ENCODE data around the gene DNAJC17. TPM values are rescaled to one million over a fixed set of nuclear protein-coding genes. Genes with fewer than 3 reads are reported as not detected.
A peak's percentile ranks its signal among the peaks of the same experiment; 100 is the strongest.

DNAJC17 gene
- total and polyA plus RNA-seq, 12 donors = 27.4 to 174 (median 42.6) TPM

GRCh38 chr15:40744815-40745152 is 62.5 kb downstream of the DNAJC17 start:
- Histone ChIP-seq H3K27ac (no peak overlapping the region), H3K36me3 (replicated peaks in 1 of 2) (peaks cover 0 to 62% of the 10 kb centered on the region in 2 donors), H3K27me3 (no peaks in the 10 kb centered on the region), H3K4me3 (no peak overlapping the region), H3K9me3 (replicated peaks in 1 of 3) (no peaks in the 10 kb centered on the region), H3K4me1 (replicated peaks in 1 of 2) (no peaks in the 10 kb centered on the region)
- intact Hi-C loops (cut with DNase I) = no loop called here
- 71 to 77% (median 75%) methylated on average over 4 to 5 of the region's 5 CpGs for WGBS, 4 donors
- TF ChIP-seq CTCF (IDR thresholded peaks at IDR 0.05) = no peak
- no peak for TF ChIP-seq POLR2A (IDR thresholded peaks at IDR 0.05)
- peak in 1 of 7 donors; percentile 42 for DNase-seq

- no peaks in the 10 kb centered on the region for H3K4me1 ChIP-seq (replicated peaks in 1 of 2)
- DNase-seq = peak in 2 of 7 donors; percentile 14 to 47
- 61 to 71% (median 64%) methylated on average over 7 to 12 of the region's 12 CpGs for WGBS, 4 donors
- H3K4me3 ChIP-seq = no peak overlapping the region
- no peaks in the 10 kb centered on the region for H3K27me3 ChIP-seq
- peaks cover 0 to 68% of the 10 kb centered on the region in 2 donors for H3K36me3 ChIP-seq (replicated peaks in 1 of 2)
- TF ChIP-seq POLR2A (IDR thresholded peaks at IDR 0.05) (no peak), CTCF (IDR thresholded peaks at IDR 0.05) (no peak)
- no peak overlapping the region for H3K27ac ChIP-seq
- no peaks in the 10 kb centered on the region for H3K9me3 ChIP-seq (replicated peaks in 1 of 3)
- intact Hi-C loops (cut with DNase I) = no loop called here
Observed at GRCh38 chr15:40743921-40744814, 63.1 kb downstream of the DNAJC17 start.

- WGBS, 4 donors = 71 to 82% (median 80%) methylated on average over 2 of the region's 2 CpGs
- Histone ChIP-seq H3K36me3 (replicated peaks in 1 of 2) (peaks cover 0 to 68% of the 10 kb centered on the region in 2 donors), H3K9me3 (replicated peaks in 1 of 3) (no peaks in the 10 kb centered on the region), H3K4me1 (replicated peaks in 1 of 2) (no peaks in the 10 kb centered on the region), H3K27ac (no peak overlapping the region), H3K27me3 (no peaks in the 10 kb centered on the region), H3K4me3 (no peak overlapping the region)
- TF ChIP-seq POLR2A (IDR thresholded peaks at IDR 0.05) (no peak), CTCF (IDR thresholded peaks at IDR 0.05) (no peak)
- peak in 1 of 7 donors; percentile 13 for DNase-seq
- intact Hi-C loops (cut with DNase I) = no loop called here
Observed at GRCh38 chr15:40743485-40743901, 63.8 kb downstream of the DNAJC17 start.

GRCh38 chr15:40739854-40740253 is 67.4 kb downstream of the DNAJC17 start:
- no peak for TF ChIP-seq POLR2A (IDR thresholded peaks at IDR 0.05)
- no peak for TF ChIP-seq CTCF (IDR thresholded peaks at IDR 0.05)
- no peaks in the 10 kb centered on the region for H3K9me3 ChIP-seq (replicated peaks in 1 of 3)
- H3K4me1 ChIP-seq (replicated peaks in 1 of 2) = no peaks in the 10 kb centered on the region
- no peak overlapping the region for H3K27ac ChIP-seq
- peak in 1 of 7 donors; percentile 7 for DNase-seq
- no peak overlapping the region for H3K4me3 ChIP-seq
- intact Hi-C loops (cut with DNase I) = no loop called here
- H3K36me3 ChIP-seq (replicated peaks in 1 of 2) = peaks cover 0 to 92% of the 10 kb centered on the region in 2 donors
- no peaks in the 10 kb centered on the region for H3K27me3 ChIP-seq
- WGBS, 4 donors = 92 to 100% (median 96%) methylated on average over 2 of the region's 2 CpGs
